ENCODE results near the gene VIL1. TPM values are rescaled to one million over a fixed set of nuclear protein-coding genes. Genes with fewer than 3 reads are reported as not detected.

The VIL1 gene
- total and polyA plus RNA-seq, 2 of the 13 experiments (the other 11 are each of a cell fraction or from before 2014, with no cell fraction given) = 287 to 301 TPM

DNA sequence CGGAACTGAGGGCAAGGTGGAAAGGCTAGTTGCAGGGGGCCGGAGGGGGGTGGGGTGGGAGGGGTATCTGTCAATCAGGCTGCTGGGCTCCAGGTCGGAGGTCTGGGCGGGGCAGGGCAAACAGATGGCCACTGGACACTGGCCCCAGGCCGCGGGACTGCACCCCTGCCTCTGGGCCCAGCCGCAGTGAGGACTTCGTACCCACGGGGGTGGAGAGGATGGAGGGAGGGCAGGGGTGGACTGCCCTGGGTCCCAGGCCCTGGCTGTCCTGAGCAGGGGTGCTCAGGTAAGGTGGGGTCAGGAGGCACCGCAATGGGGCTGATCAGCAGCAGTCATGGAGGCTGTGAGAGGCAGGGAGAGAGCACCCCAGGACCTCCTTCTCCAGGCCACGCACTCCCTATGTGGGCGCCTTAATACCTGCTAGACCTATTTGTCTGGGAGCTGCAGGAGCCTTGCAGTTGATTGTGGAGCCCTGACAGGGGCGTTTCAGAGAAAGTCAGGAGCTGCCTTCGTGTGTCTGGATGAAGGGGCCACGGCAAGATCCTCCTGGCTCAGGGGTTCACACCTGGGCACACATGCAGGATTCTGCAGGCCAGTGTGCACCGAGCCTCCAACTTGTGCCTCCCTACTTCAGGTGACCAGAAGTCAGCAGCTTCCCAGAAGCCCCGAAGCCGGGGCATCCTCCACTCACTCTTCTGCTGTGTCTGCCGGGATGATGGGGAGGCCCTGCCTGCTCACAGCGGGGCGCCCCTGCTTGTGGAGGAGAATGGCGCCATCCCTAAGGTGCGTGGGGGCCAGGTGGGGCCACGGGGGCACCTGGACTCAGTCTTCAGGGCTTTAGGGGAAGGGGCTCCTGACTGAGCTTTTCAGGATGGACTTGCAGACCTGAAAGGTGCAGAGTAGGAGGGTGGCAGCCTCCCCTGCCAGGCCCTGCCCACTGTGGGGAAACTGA lies 17.7 kb upstream of the VIL1 start (continued):
- peak; percentile 90 for TF ChIP-seq HIC2 (CRISPR knock-in tag; IDR thresholded peaks at IDR 0.05; ENCODE audit: low read depth)
- TF ChIP-seq ZNF678 (CRISPR knock-in tag; IDR thresholded peaks at IDR 0.05) = peak; percentile 79
- no peak for TF ChIP-seq ZFP62 (CRISPR knock-in tag; IDR thresholded peaks at IDR 0.05)
- TF ChIP-seq PHF21A (CRISPR knock-in tag; IDR thresholded peaks at IDR 0.05) = peak; percentile 99
- peak; percentile 50 for TF ChIP-seq ZBTB33 (CRISPR knock-in tag; IDR thresholded peaks at IDR 0.05)
- TF ChIP-seq GPN1 (CRISPR knock-in tag; IDR thresholded peaks at IDR 0.05; ENCODE audit: borderline replicate concordance) = no peak
- TF ChIP-seq TAF1 (CRISPR knock-in tag; IDR thresholded peaks at IDR 0.05) = peak; percentile 75
- 0 out of 2 replicates have a peak, but pooled peaks have one; percentile 7 for TF ChIP-seq IRX3 (CRISPR knock-in tag; IDR thresholded peaks at IDR 0.05; ENCODE audit: borderline replicate concordance, low read depth)
- TF ChIP-seq GLMP (CRISPR knock-in tag; IDR thresholded peaks at IDR 0.05; ENCODE audit: borderline replicate concordance) = no peak
- TF ChIP-seq, protein P1, sequence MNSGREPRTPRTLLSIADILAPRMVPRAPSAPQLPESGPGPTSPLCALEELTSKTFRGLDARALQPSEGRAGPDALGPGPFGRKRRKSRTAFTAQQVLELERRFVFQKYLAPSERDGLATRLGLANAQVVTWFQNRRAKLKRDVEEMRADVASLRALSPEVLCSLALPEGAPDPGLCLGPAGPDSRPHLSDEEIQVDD (CRISPR knock-in tag; IDR thresholded peaks at IDR 0.05; ENCODE audit: borderline replicate concordance) = no peak
- peak; percentile 100 for TF ChIP-seq ZSCAN25 (CRISPR knock-in tag; IDR thresholded peaks at IDR 0.05)
- TF ChIP-seq RCOR2 (CRISPR knock-in tag; IDR thresholded peaks at IDR 0.05) = peak; percentile 81
- TF ChIP-seq ATRX (CRISPR knock-in tag; IDR thresholded peaks at IDR 0.05; ENCODE audit: borderline replicate concordance) = no peak
- TF ChIP-seq SP1 (IDR thresholded peaks at IDR 0.05) = no peak
- TF ChIP-seq SP1 (CRISPR knock-in tag; IDR thresholded peaks at IDR 0.05) = peak; percentile 83
- peak; percentile 23; the same call in 1 of the 2 replicates for TF ChIP-seq ZNF333 (CRISPR knock-in tag; IDR thresholded peaks at IDR 0.05; ENCODE audit: borderline replicate concordance)
- TF ChIP-seq KAT7 (CRISPR knock-in tag; IDR thresholded peaks at IDR 0.05; ENCODE audit: borderline replicate concordance) = peak; percentile 68; the same call in 1 of the 2 replicates
- peak; percentile 86 for TF ChIP-seq ARID5B (CRISPR knock-in tag; IDR thresholded peaks at IDR 0.05)
- no peak; the same call in 1 of the 2 replicates for TF ChIP-seq ZNF749 (CRISPR knock-in tag; IDR thresholded peaks at IDR 0.05; ENCODE audit: borderline replicate concordance)

Data from HepG2 (cell line).